HepG2 (cell line): Measurements from ENCODE around the gene BMP6. TPM values are rescaled to one million over a fixed set of nuclear protein-coding genes. Genes with fewer than 3 reads are reported as not detected.
A peak's percentile ranks its signal among the peaks of the same experiment; 100 is the strongest.

Source experiments
- BCL3 ChIP-seq: sonication (generic); formaldehyde crosslinking; IDR thresholded peaks from 2 replicates; pipeline ENCODE4 v1.5.1; 2020; ENCODE audit warnings: mild to moderate bottlenecking, missing genetic modification reagents, moderate library complexity
- DR1 ChIP-seq: sonication (generic); formaldehyde crosslinking; IDR thresholded peaks from 2 replicates; pipeline ENCODE4 v1.8.0; 2021; ENCODE audit warnings: mild to moderate bottlenecking, missing genetic modification reagents, inconsistent platforms
- GZF1 ChIP-seq: sonication (generic); formaldehyde crosslinking; IDR thresholded peaks from 2 replicates; pipeline ENCODE4 v1.5.1; 2020; ENCODE audit warnings: mild to moderate bottlenecking, missing genetic modification reagents
- HDAC1 ChIP-seq: sonication (generic); formaldehyde crosslinking; IDR thresholded peaks from 2 replicates; pipeline ENCODE4 v1.5.1; 2020; ENCODE audit warnings: mild to moderate bottlenecking, missing genetic modification reagents
- MTF1 ChIP-seq: sonication (generic); formaldehyde crosslinking; IDR thresholded peaks from 2 replicates; pipeline ENCODE4 v1.5.0; 2020; ENCODE audit warnings: missing genetic modification reagents
- NFE2L1 ChIP-seq: sonication (generic); formaldehyde crosslinking; IDR thresholded peaks from 2 replicates; pipeline ENCODE4 v1.4.0; 2020; ENCODE audit warnings: missing genetic modification reagents, mild to moderate bottlenecking, borderline replicate concordance
- REL ChIP-seq: sonication (generic); formaldehyde crosslinking; conservative IDR thresholded peaks from 2 replicates; pipeline ENCODE4 v1.8.0; 2022; ENCODE audit warnings: mild to moderate bottlenecking, missing genetic modification reagents, moderate library complexity
- REST ChIP-seq, 2 experiments: IDR thresholded peaks; 2 replicates each; pipeline ENCODE4 v1.6.1; 2011 to 2012; ENCODE audit warnings: low read length in 2 of 2, borderline replicate concordance in 1 of 2, low read depth in 1 of 2, mild to moderate bottlenecking in 1 of 2, moderate library complexity in 1 of 2
- STAG1 ChIP-seq: sonication (generic); formaldehyde crosslinking; IDR thresholded peaks from 2 replicates; pipeline ENCODE4 v1.4.0; 2020; ENCODE audit warnings: missing genetic modification reagents
- STAT6 ChIP-seq: sonication (generic); formaldehyde crosslinking; IDR thresholded peaks from 2 replicates; pipeline ENCODE4 v1.4.0; 2020; ENCODE audit warnings: missing genetic modification reagents, mild to moderate bottlenecking, borderline replicate concordance
- TBX2 ChIP-seq: sonication (generic); formaldehyde crosslinking; IDR thresholded peaks from 2 replicates; pipeline ENCODE4 v1.5.0; 2020; ENCODE audit warnings: missing genetic modification reagents, mild to moderate bottlenecking, borderline replicate concordance
- ZNF101 ChIP-seq: sonication (generic); formaldehyde crosslinking; IDR thresholded peaks from 2 replicates; pipeline ENCODE4 v1.4.0; 2020; ENCODE audit warnings: mild to moderate bottlenecking, low read depth, missing genetic modification reagents, borderline replicate concordance
- ZNF124 ChIP-seq: sonication (generic); formaldehyde crosslinking; IDR thresholded peaks from 2 replicates; pipeline ENCODE4 v1.4.0; 2020; ENCODE audit warnings: missing genetic modification reagents
- ZNF251 ChIP-seq: sonication (generic); formaldehyde crosslinking; IDR thresholded peaks from 2 replicates; pipeline ENCODE4 v1.9.0; 2021; ENCODE audit warnings: mild to moderate bottlenecking, missing genetic modification reagents
- ZNF281 ChIP-seq: sonication (generic); formaldehyde crosslinking; IDR thresholded peaks from 2 replicates; pipeline ENCODE4 v1.4.0; 2020; ENCODE audit warnings: missing genetic modification reagents, borderline replicate concordance
- ZNF343 ChIP-seq: sonication (generic); formaldehyde crosslinking; IDR thresholded peaks from 2 replicates; pipeline ENCODE4 v1.4.0; 2020; ENCODE audit warnings: mild to moderate bottlenecking, missing genetic modification reagents
- ZNF878 ChIP-seq: sonication (generic); formaldehyde crosslinking; IDR thresholded peaks from 2 replicates; pipeline ENCODE4 v1.8.1; 2023; ENCODE audit warnings: mild to moderate bottlenecking, missing genetic modification reagents, moderate library complexity
- ZSCAN20 ChIP-seq: sonication (generic); formaldehyde crosslinking; IDR thresholded peaks from 2 replicates; pipeline ENCODE4 v1.4.0; 2020; ENCODE audit warnings: missing genetic modification reagents, mild to moderate bottlenecking, borderline replicate concordance
- polyA plus RNA-seq, 8 experiments: library from polyadenylated mRNA; depleted of rRNA in 3 of 8; stranded (reverse) in 7 of 8; unstranded in 1 of 8; fragments of >200 nt; fragmentation: Illumina TruSeq in 4 of 8; extraction: Trizol in 4 of 8; gene quantifications; 2 replicates each; pipeline versions ENCODE4 v1.2.1 to v1.2.3, GENCODE V29; 2011 to 2016; ENCODE audit warnings: low read depth in 4 of 8, missing spikeins in 1 of 8, mixed read lengths in 1 of 8; ENCODE audit not compliant: insufficient read depth in 1 of 8
- total RNA-seq, 5 experiments: library from RNA; depleted of rRNA; stranded (reverse); fragments of >200 nt; fragmentation: Illumina TruSeq; extraction: Trizol; gene quantifications; 2 replicates each; pipeline ENCODE4 v1.2.3, GENCODE V29; 2016; ENCODE audit warnings: low read depth in 1 of 5

The BMP6 gene
- total and polyA plus RNA-seq, 2 of the 13 experiments (the other 11 are each of a cell fraction or from before 2014, with no cell fraction given) = 0.09 to 0.18 TPM

- TF ChIP-seq REST (IDR thresholded peaks at IDR 0.05; ENCODE audit: borderline replicate concordance in 1 of 2, low read depth in 1 of 2, low read length in 2 of 2) (no peak), BCL3 (CRISPR knock-in tag) (no peak), STAT6 (no peak), REL (CRISPR knock-in tag) (no peak), ZNF251 (CRISPR knock-in tag) (no peak), NFE2L1 (CRISPR knock-in tag) (no peak), STAG1 (CRISPR knock-in tag) (0 out of 2 replicates have a peak, but pooled peaks have one; percentile 18), ZNF343 (CRISPR knock-in tag) (no peak; the same call in 1 of the 2 replicates), ZNF281 (CRISPR knock-in tag) (0 out of 2 replicates have a peak, but pooled peaks have one; percentile 26), MTF1 (CRISPR knock-in tag) (no peak), ZSCAN20 (CRISPR knock-in tag) (peak; percentile 61; the same call in 1 of the 2 replicates), TBX2 (CRISPR knock-in tag) (peak; percentile 73; the same call in 1 of the 2 replicates), GZF1 (CRISPR knock-in tag) (no peak), HDAC1 (CRISPR knock-in tag) (no peak), DR1 (CRISPR knock-in tag) (0 out of 2 replicates have a peak, but pooled peaks have one; percentile 28), ZNF878 (CRISPR knock-in tag) (peak; percentile 65; the same call in 1 of the 2 replicates), ZNF124 (CRISPR knock-in tag) (no peak), ZNF101 (CRISPR knock-in tag) (no peak)
Observed at GRCh38 chr6:7910654-7911344, 184.9 kb downstream of the BMP6 start, which contains the start of gene TXNDC5 (continued).
